Muscle of leg (tissue), 11 donors: ENCODE results near the gene GLTP. TPM values are rescaled to one million over a fixed set of nuclear protein-coding genes. Genes with fewer than 3 reads are reported as not detected.

Experiments used
- DNase-seq: peaks from one replicate; pipeline ENCODE4 v3.0.0; 2013
- H3K27ac ChIP-seq: one replicate; pipeline ENCODE4 v1.5.1; 2013; ENCODE audit warnings: mild to moderate bottlenecking, low read length, control low read depth
- H3K27me3 ChIP-seq: one replicate; pipeline ENCODE4 v1.6.1; 2013; ENCODE audit warnings: low read length; ENCODE audit not compliant: control insufficient read depth, insufficient read depth
- H3K36me3 ChIP-seq: one replicate; pipeline ENCODE4 v1.6.1; 2013; ENCODE audit warnings: low read length; ENCODE audit not compliant: control insufficient read depth, insufficient read depth
- H3K4me1 ChIP-seq: one replicate; pipeline ENCODE4 v1.6.1; 2013; ENCODE audit warnings: low read length; ENCODE audit not compliant: control insufficient read depth, insufficient read depth
- H3K4me3 ChIP-seq: one replicate; pipeline ENCODE4 v1.5.1; 2013; ENCODE audit warnings: low read length, control low read depth
- H3K9me3 ChIP-seq: replicated peaks from 2 replicates; pipeline ENCODE4 v1.6.1; 2013; ENCODE audit warnings: low read depth, low read length; ENCODE audit not compliant: control insufficient read depth
- WGBS: methylation state at CpG from one replicate; pipeline ENCODE4 v1.1.5; 2013; ENCODE audit warnings: missing lambda C conversion rate; ENCODE audit not compliant: insufficient coverage; 5-methylcytosine and 5-hydroxymethylcytosine counted together
- polyA plus RNA-seq, 8 donors: library from polyadenylated mRNA; unstranded; fragments of 120-200 nt; gene quantifications; one replicate each; pipeline versions ENCODE4 v1.2.1 to v1.2.3, GENCODE V29; 2013; ENCODE audit warnings: inconsistent platforms in 1 of 8, low replicate concordance in 1 of 8; ENCODE audit not compliant: insufficient read length in 8 of 8, insufficient read depth in 1 of 8
- total RNA-seq: library from RNA; stranded (reverse); fragments of 120-200 nt; gene quantifications from one replicate; pipeline ENCODE4 v1.2.4, GENCODE V29; 2013

GLTP gene
- total and polyA plus RNA-seq, 9 donors: 17.9 to 34.2 (median 22.4) TPM

- Histone ChIP-seq H3K4me1 (no peaks in the 10 kb centered on the region), H3K9me3 (no peaks in the 10 kb centered on the region), H3K36me3 (no peaks in the 10 kb centered on the region), H3K27ac (no peak overlapping the region), H3K4me3 (no peak overlapping the region), H3K27me3 (no peaks in the 10 kb centered on the region)
- 71% methylated on average over 4 of the region's 10 CpGs for WGBS
- DNase-seq: no peak
Observed at GRCh38 chr12:109815757-109816617, 64.4 kb downstream of the GLTP start.

GRCh38 chr12:109815225-109815624 is 65.1 kb downstream of the GLTP start:
- no peak for DNase-seq
- no peak overlapping the region for H3K27ac ChIP-seq
- no peaks in the 10 kb centered on the region for H3K27me3 ChIP-seq
- H3K36me3 ChIP-seq: no peaks in the 10 kb centered on the region
- no peaks in the 10 kb centered on the region for H3K9me3 ChIP-seq
- H3K4me3 ChIP-seq: no peak overlapping the region
- 100% methylated on average over 4 of the region's 4 CpGs for WGBS
- no peaks in the 10 kb centered on the region for H3K4me1 ChIP-seq

- H3K9me3 ChIP-seq: no peaks in the 10 kb centered on the region
- H3K4me3 ChIP-seq: no peak overlapping the region
- no peak for DNase-seq
- no peaks in the 10 kb centered on the region for H3K36me3 ChIP-seq
- H3K27ac ChIP-seq: no peak overlapping the region
- no peaks in the 10 kb centered on the region for H3K27me3 ChIP-seq
- H3K4me1 ChIP-seq: no peaks in the 10 kb centered on the region
- WGBS: 73% methylated on average over 19 of the region's 20 CpGs
Observed at GRCh38 chr12:109814600-109815150, 65.7 kb downstream of the GLTP start.

GRCh38 chr12:109813810-109814416 is 66.4 kb downstream of the GLTP start:
- no peak for DNase-seq
- Histone ChIP-seq H3K27ac (no peak overlapping the region), H3K4me1 (no peaks in the 10 kb centered on the region), H3K9me3 (no peaks in the 10 kb centered on the region), H3K36me3 (no peaks in the 10 kb centered on the region), H3K27me3 (no peaks in the 10 kb centered on the region), H3K4me3 (no peak overlapping the region)
- 98% methylated on average over 4 of the region's 6 CpGs for WGBS

- WGBS: 25% methylated on average over 1 of the region's 5 CpGs
- Histone ChIP-seq H3K36me3 (no peaks in the 10 kb centered on the region), H3K27ac (no peak overlapping the region), H3K9me3 (no peaks in the 10 kb centered on the region), H3K4me1 (no peaks in the 10 kb centered on the region), H3K4me3 (no peak overlapping the region), H3K27me3 (no peaks in the 10 kb centered on the region)
- DNase-seq: no peak
Observed at GRCh38 chr12:109811624-109811995, 68.7 kb downstream of the GLTP start.

GRCh38 chr12:109810954-109811623 is 69.3 kb downstream of the GLTP start:
- Histone ChIP-seq H3K4me3 (no peak overlapping the region), H3K27ac (no peak overlapping the region), H3K9me3 (no peaks in the 10 kb centered on the region), H3K27me3 (no peaks in the 10 kb centered on the region), H3K4me1 (no peaks in the 10 kb centered on the region), H3K36me3 (no peaks in the 10 kb centered on the region)
- WGBS: 87% methylated on average over 7 of the region's 10 CpGs
- no peak for DNase-seq

GRCh38 chr12:109808876-109809646 is 71.3 kb downstream of the GLTP start:
- H3K9me3 ChIP-seq: no peaks in the 10 kb centered on the region
- WGBS: 96% methylated on average over 3 of the region's 4 CpGs
- no peaks in the 10 kb centered on the region for H3K36me3 ChIP-seq
- no peak overlapping the region for H3K4me3 ChIP-seq
- no peaks in the 10 kb centered on the region for H3K27me3 ChIP-seq
- no peak overlapping the region for H3K27ac ChIP-seq
- H3K4me1 ChIP-seq: no peaks in the 10 kb centered on the region
- DNase-seq: no peak

- 89% methylated on average over 7 of the region's 12 CpGs for WGBS
- H3K4me3 ChIP-seq: no peak overlapping the region
- H3K9me3 ChIP-seq: no peaks in the 10 kb centered on the region
- no peaks in the 10 kb centered on the region for H3K27me3 ChIP-seq
- no peaks in the 10 kb centered on the region for H3K36me3 ChIP-seq
- H3K27ac ChIP-seq: no peak overlapping the region
- no peak for DNase-seq
- H3K4me1 ChIP-seq: no peaks in the 10 kb centered on the region
Observed at GRCh38 chr12:109807954-109808643, 72.2 kb downstream of the GLTP start.
